Measurements from ENCODE around the gene CDH22.

The CDH22 gene

GRCh38 chr20:46177768-46178167, 130.5 kb downstream of the CDH22 start:
- FAIRE-seq (no peak), DNase-seq (ENCODE audit: insufficient read length, low spot score) (no peak)
- no peak for TF ChIP-seq CTCF (IDR thresholded peaks at IDR 0.05; ENCODE audit: insufficient read depth, missing control alignments)

GRCh38 chr20:46176739-46177378, 131.4 kb downstream of the CDH22 start:
- DNase-seq (ENCODE audit: insufficient read length, low spot score) (no peak), FAIRE-seq (no peak)
- TF ChIP-seq CTCF (IDR thresholded peaks at IDR 0.05; ENCODE audit: insufficient read depth, missing control alignments): no peak

GRCh38 chr20:46175127-46175494, 133.2 kb downstream of the CDH22 start:
- DNase-seq (ENCODE audit: insufficient read length, low spot score) (no peak), FAIRE-seq (no peak)
- no peak for TF ChIP-seq CTCF (IDR thresholded peaks at IDR 0.05; ENCODE audit: insufficient read depth, missing control alignments)

GRCh38 chr20:46174469-46175126, 133.7 kb downstream of the CDH22 start:
- FAIRE-seq (no peak), DNase-seq (ENCODE audit: insufficient read length, low spot score) (peak; percentile 90)
- TF ChIP-seq CTCF (IDR thresholded peaks at IDR 0.05; ENCODE audit: insufficient read depth, missing control alignments): no peak

GRCh38 chr20:46173652-46174468, 134.4 kb downstream of the CDH22 start:
- DNase-seq (ENCODE audit: insufficient read length, low spot score) (no peak), FAIRE-seq (no peak)
- TF ChIP-seq CTCF (IDR thresholded peaks at IDR 0.05; ENCODE audit: insufficient read depth, missing control alignments): no peak

- FAIRE-seq: no peak
- no peak for DNase-seq (ENCODE audit: insufficient read length, low spot score)
- TF ChIP-seq CTCF (IDR thresholded peaks at IDR 0.05; ENCODE audit: insufficient read depth, missing control alignments): no peak
Observed at GRCh38 chr20:46172961-46173536, 135.2 kb downstream of the CDH22 start.
